Stimulated activated naive CD8-positive, alpha-beta T cell treated with anti-CD3 and anti-CD28 coated beads, Interleukin-15, amount 100 ng/mL, for 72 hours (primary cell): Measurements from ENCODE around the gene C19orf73.

Source experiments
- ATAC-seq: fragments of 150-1000 bp; cut with Tn5 transposase; 2 replicates; pipeline ENCODE4 v1.10.0; 2021; ENCODE audit warnings: mild to moderate bottlenecking, moderate library complexity
- DNase-seq, 2 donors: peaks; one replicate each; pipeline ENCODE4 v3.0.0; 2021 to 2022
- H3K27ac Mint-ChIP-seq, 2 donors: one replicate each; pipeline ENCODE4 v1.8.0; 2022; ENCODE audit warnings: mild to moderate bottlenecking in 2 of 2, mixed read lengths in 2 of 2, moderate library complexity in 2 of 2
- H3K27me3 Mint-ChIP-seq: one replicate; pipeline ENCODE4 v1.8.0; 2022; ENCODE audit warnings: mixed read lengths
- H3K4me1 Mint-ChIP-seq: one replicate; pipeline ENCODE4 v1.8.0; 2022; ENCODE audit warnings: mild to moderate bottlenecking, mixed read lengths
- H3K4me3 Mint-ChIP-seq, 2 donors: one replicate each; pipeline ENCODE4 v1.8.0; 2022; ENCODE audit warnings: mild to moderate bottlenecking in 2 of 2, mixed read lengths in 2 of 2, moderate library complexity in 1 of 2
- H3K9me3 Mint-ChIP-seq, 2 donors: one replicate each; pipeline ENCODE4 v1.8.0; 2022; ENCODE audit warnings: mixed read lengths in 2 of 2

Gene C19orf73, protein sequence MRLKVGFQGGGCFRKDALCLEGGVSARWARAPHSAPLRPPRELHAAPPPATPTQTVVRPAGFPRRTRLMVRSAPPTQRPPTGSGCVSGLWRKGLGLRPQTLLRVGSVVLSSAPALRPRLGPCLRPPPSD

DNA sequence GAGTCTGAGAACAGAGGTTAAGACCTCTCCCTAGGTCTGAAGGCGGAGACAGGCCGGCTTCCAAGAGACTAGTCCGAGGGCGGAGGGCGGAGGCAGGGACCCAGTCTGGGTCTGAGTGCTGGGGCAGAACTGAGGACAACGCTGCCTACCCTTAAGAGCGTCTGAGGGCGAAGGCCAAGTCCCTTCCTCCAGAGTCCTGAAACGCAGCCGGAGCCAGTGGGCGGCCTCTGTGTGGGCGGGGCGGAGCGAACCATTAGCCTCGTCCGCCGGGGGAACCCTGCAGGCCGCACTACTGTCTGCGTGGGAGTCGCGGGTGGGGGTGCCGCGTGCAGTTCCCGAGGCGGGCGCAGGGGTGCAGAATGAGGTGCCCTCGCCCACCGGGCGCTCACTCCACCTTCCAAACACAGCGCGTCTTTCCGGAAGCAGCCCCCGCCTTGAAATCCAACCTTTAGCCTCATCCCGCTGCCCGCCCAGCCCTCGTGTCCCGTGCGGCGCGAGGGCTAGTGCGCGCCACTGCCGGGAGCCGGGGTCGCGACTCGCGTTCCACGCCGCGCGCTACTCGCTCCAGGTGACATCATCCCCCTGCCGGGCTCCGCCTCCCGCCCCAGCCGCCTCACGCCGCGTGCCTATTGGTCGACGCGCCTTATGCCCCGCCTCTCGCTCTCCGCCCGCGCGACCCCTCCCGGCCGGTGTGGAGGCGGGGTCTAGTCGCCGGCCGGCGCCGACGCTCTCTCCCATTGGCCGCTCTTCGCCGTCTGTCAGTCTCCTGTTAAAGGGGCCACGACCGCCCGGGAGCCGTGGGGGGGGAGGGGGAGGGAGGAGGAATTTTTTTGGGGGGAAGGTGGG lies at the start of gene C19orf73:
Gene C19orf73 (minus strand): TSS at position 579 of the 846 bp plus-strand sequence. CDS start 121 bp downstream, at position 458.
- Mint-ChIP-seq H3K27me3 (peaks cover 18% of the 10 kb centered on the region), H3K4me1 (peaks cover 51% of the 10 kb centered on the region), H3K9me3 (no peaks in the 10 kb centered on the region), H3K4me3 (peak within 1 kb of the TSS; percentile 85 to 96), H3K27ac (peak within 1 kb of the TSS; percentile 87 to 97)
- DNase-seq (peak; percentile 97 to 98), ATAC-seq (peak; percentile 84)

DNA sequence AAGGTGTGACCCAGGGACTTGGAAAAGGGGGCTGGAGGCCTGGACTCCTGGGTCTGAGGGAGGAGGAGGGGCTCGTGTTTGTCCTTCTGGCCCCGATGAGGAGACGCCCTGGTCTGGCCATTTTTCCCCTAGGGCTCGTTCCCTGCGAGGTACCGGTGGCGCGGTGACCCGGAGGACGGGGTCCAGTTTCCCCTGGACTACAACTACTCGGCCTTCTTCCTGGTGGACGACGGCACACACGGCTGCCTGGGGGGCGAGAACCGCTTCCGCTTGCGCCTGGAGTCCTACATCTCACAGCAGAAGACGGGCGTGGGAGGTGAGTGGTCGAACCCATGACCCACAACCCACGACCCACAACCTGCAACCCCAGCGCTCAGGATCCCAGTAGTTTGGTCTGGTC lies 49.5 kb upstream of the C19orf73 start:
- Mint-ChIP-seq H3K27me3 (peaks cover 30% of the 10 kb centered on the region), H3K9me3 (no peaks in the 10 kb centered on the region), H3K27ac (no peak overlapping the region), H3K4me3 (no peak overlapping the region), H3K4me1 (no peaks in the 10 kb centered on the region)
- DNase-seq (no peak), ATAC-seq (no peak)

DNA sequence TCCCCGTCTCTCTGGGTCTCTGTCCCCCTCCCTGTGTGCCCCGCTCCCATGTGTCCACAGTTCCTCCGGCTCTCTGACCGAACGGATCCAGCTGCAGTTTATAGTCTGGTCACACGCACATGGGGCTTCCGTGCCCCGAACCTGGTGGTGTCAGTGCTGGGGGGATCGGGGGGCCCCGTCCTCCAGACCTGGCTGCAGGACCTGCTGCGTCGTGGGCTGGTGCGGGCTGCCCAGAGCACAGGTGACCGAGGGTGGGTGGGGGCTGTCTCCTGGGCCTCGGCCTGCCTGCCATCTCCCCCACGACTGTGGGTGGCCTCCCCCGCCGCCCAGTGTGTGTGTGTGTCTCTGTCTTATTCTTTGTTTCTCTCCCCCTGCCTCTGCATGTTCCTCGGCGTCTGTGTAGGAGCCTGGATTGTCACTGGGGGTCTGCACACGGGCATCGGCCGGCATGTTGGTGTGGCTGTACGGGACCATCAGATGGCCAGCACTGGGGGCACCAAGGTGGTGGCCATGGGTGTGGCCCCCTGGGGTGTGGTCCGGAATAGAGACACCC lies 49.0 kb upstream of the C19orf73 start:
- no peaks in the 10 kb centered on the region for H3K4me1 Mint-ChIP-seq
- ATAC-seq (no peak), DNase-seq (no peak)
- H3K9me3 Mint-ChIP-seq: no peaks in the 10 kb centered on the region
- H3K27me3 Mint-ChIP-seq: peaks cover 30% of the 10 kb centered on the region
- no peak overlapping the region for H3K4me3 Mint-ChIP-seq
- no peak overlapping the region for H3K27ac Mint-ChIP-seq

DNA sequence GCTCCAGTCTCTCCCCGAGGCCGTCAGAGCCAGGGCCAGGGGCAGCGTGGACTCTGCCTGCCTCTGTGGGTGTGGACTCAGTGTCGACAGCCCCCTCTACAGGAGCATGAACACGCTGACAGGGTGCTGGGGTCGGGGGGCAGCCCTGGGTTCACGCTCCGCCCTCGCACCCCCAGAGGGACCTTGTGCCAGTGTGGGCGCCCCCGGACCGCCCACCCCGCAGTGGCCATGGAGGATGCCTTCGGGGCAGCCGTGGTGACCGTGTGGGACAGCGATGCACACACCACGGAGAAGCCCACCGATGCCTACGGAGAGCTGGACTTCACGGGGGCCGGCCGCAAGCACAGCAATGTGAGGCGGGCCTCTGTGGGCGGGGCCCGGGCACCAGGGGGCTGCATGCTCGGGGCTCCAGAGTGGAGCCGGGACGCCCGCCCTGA lies 46.9 kb upstream of the C19orf73 start:
- Mint-ChIP-seq H3K27me3 (peaks cover 34% of the 10 kb centered on the region), H3K4me3 (no peak overlapping the region), H3K9me3 (no peaks in the 10 kb centered on the region), H3K27ac (no peak overlapping the region), H3K4me1 (no peaks in the 10 kb centered on the region)
- DNase-seq (no peak), ATAC-seq (peak; percentile 26)

DNA sequence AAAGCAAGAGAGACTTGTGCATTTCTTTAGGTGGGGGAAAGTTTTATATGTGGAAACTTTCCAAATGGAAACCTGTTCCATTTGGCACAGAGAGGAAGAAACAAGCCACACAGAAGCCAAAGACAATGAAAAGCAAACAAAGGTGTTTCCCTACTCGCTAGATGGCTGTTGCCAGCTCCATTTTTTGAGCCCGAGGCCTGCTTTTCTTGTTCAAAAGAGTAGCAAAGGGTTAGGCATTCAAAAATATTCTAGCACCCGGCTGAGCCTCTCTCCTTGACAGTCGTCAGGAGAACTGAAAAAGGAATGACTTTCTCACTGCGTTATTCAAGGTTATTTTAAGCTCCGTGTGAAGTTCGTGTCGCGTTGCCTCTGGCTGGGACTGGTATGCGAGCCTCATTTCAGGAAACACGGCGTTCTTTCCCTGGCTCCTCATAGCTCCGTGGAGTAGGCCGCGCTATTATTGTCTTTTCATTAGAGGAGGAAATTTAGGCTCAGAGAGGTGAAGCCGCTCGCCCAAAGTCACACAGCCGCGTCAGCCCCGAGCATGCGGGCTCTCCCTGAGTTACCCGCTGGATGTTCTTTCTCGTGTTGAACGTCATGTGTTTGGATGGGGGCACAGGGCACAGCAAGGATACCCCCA lies 46.3 kb upstream of the C19orf73 start:
- peaks cover 41% of the 10 kb centered on the region for H3K27me3 Mint-ChIP-seq
- H3K27ac Mint-ChIP-seq: no peak overlapping the region
- H3K9me3 Mint-ChIP-seq: no peaks in the 10 kb centered on the region
- DNase-seq: no peak
- ATAC-seq: no peak
- H3K4me3 Mint-ChIP-seq: no peak overlapping the region
- H3K4me1 Mint-ChIP-seq: no peaks in the 10 kb centered on the region

DNA sequence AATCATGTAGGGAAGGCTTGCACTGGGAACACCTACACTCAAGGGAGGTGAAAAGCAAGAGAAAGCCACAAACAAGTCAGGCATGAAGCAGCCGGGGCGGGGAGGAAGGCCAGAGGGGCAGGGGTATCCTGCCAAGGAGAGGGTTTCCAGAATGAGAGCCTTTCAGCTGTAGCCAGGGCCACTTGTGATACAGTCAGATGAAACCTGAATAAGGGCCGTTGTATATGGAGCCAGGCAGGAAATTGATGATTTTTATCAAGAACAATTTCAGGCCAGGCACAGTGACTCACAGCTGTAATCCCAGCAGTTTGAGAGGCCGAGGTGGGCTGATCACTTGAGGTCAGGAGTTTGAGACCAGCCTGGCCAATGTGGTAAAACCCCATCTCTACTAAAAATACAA lies 43.0 kb upstream of the C19orf73 start:
- H3K4me1 Mint-ChIP-seq: peaks cover 8% of the 10 kb centered on the region
- no peaks in the 10 kb centered on the region for H3K9me3 Mint-ChIP-seq
- ATAC-seq: no peak
- H3K27me3 Mint-ChIP-seq: peaks cover 58% of the 10 kb centered on the region
- no peak overlapping the region for H3K4me3 Mint-ChIP-seq
- no peak for DNase-seq
- no peak overlapping the region for H3K27ac Mint-ChIP-seq

DNA sequence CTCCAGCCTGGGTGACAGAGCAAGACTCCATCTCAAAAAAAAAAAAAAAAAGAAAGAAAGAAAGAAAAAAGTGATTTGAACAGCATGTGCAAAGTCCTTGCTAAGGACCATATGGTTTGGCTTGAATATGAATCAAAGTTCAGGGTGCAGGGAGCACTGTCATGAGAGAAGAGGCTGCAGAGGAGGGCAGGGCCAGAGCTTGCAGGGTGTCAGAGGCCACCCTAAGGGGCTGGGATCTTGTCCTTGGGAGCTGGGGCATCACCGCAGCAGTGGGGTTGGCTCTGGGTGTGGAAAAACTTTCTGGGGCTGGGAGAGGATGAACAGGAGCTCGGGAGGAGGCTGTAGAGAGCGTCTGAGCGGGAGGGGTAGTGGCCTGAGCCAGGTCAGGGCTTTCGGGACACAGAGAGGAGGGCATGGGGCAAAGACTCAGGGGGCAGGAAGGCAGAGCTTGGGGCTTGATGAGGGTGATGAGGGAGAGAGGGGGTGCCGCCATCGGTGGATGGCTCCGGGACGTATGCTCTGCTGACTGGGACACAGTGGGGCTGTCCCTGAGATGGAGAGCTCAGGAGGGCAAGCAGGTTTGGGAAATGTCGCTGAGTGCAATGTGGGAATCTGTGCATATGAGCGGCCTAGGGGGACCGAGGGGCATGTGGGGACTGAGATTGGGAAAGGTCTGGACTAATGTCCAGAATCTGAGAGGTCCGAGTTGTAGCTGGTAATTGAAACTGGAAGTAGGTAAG lies 41.7 kb upstream of the C19orf73 start:
- no peak overlapping the region for H3K4me3 Mint-ChIP-seq
- ATAC-seq: no peak
- H3K27me3 Mint-ChIP-seq: peaks cover 63% of the 10 kb centered on the region
- H3K27ac Mint-ChIP-seq: no peak overlapping the region
- no peaks in the 10 kb centered on the region for H3K9me3 Mint-ChIP-seq
- DNase-seq: no peak
- H3K4me1 Mint-ChIP-seq: peaks cover 8% of the 10 kb centered on the region

DNA sequence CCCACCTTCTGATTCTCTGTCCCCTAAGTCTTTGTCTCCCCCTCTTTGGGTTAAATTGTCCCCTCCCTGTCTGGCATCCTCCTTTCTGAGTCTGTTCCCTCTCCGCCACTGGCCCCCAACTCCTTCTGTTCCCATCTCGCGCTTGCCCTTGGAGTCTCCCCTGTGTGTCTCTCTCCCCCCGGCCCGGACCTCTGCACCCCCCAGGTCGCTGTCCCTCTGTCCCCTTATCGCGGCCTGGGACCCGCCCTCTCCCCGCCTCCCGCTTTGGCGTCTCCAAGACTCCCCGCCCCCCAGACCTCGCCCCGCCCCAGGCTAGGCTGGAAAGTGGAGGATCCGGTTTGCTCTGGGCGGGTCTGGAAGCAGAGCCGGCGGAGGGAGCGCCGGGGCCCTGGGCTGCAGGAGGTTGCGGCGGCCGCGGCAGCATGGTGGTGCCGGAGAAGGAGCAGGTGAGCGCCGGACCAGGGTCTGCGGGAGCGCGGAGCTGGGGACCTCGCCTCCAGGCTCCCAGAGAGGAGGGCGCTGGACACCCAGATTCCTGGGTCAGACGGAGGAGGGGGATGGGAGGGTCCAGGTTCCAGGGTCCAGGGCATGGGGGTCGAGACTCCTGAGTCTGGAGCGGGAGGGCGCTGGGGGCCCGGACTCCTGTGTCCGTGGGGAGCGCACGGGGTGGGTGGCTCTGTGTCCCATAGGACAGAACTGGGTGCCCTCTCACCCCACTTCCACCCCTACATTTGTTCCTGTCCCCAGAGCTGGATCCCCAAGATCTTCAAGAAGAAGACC lies 38.7 kb upstream of the C19orf73 start, which contains the start of gene TRPM4:
Gene TRPM4 (plus strand): TSS at position 348 of the 780 bp plus-strand sequence. CDS start 75 bp downstream, at position 423.
- ATAC-seq: peak; percentile 61
- Mint-ChIP-seq H3K27ac (no peak within 1 kb of the TSS), H3K4me1 (peaks cover 8% of the 10 kb centered on the region), H3K9me3 (peaks cover 0 to 13% of the 10 kb centered on the region in 2 donors), H3K27me3 (peaks cover 86% of the 10 kb centered on the region), H3K4me3 (peak within 1 kb of the TSS; percentile 59 to 64)
- DNase-seq: no peak

DNA sequence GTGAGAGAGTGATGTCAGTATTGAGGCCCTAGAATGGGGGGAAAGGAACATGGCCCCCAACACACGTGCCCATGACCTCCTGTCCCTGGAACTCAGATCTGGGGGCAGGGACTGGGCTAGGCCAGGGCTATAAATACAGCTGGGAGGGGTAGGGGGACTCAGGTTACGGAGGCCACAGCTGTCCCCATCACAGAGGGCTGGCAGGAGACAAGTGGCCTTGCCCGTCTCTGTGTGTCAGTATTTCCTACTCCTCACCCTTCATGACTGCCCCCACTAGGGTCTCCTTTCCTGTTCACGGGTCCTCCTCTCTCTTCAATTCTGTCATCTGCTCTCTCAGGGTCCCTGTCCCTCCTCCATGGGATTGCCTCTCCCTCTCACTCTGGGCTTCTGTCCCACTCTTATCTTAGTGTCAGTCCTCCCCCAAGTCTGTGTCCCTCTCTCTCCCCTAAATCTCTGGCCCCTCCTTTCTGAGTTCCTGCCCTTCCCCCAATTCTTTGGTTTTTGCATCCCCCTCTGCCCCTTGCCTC lies 36.9 kb upstream of the C19orf73 start:
- ATAC-seq: no peak
- Mint-ChIP-seq H3K4me3 (no peak overlapping the region), H3K9me3 (peaks cover 0 to 13% of the 10 kb centered on the region in 2 donors), H3K4me1 (peaks cover 19% of the 10 kb centered on the region), H3K27me3 (peaks cover 100% of the 10 kb centered on the region), H3K27ac (no peak overlapping the region)
- DNase-seq: no peak

DNA sequence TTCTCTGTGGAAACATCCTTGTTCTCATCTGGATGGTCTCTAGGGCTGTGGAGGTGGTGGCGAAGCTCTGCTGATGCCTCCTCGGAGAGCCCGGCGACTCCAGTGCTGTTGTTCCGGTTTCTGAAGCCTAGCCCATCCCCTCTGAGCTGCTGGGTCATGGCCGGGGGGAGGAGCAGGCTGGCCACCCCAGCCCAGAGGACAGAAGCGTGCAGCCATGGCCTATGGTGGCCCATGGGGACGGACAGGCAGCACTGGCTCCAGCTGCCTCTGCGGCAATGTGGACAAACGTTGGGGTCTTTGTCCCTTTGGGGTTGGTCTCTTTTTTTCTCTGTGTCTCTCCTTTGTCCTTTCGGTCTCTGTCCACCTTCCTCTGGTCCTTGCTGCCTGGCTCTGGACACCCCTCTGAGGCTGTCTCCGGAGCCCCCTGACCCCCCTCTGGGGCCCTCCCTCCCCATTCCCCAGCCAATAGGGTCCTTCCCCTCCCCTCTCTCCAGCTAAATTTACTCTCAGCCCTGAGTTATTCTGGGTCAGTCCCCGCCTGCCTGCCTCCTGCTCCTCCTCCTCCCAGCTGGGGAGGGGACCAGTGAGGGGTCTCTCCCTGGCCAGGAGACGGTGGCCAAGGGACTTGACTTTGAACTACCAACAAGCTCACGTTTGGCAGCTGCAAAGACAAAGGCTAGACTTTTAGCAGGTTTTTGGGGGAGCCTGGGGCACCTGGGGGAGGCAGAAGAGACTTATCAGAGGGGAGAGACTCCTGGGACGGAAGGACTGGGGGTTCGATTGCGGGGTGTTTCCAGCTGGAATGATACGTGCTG lies 36.3 kb upstream of the C19orf73 start, which contains the start of gene HRC:
Gene HRC (minus strand): TSS at position 392 of the 815 bp plus-strand sequence. CDS start 159 bp downstream, at position 233.
- no peak for DNase-seq
- no peak within 1 kb of the TSS for H3K27ac Mint-ChIP-seq
- peaks cover 0 to 13% of the 10 kb centered on the region in 2 donors for H3K9me3 Mint-ChIP-seq
- H3K4me1 Mint-ChIP-seq: peaks cover 24% of the 10 kb centered on the region
- peaks cover 100% of the 10 kb centered on the region for H3K27me3 Mint-ChIP-seq
- H3K4me3 Mint-ChIP-seq: no peak within 1 kb of the TSS
- ATAC-seq: no peak

DNA sequence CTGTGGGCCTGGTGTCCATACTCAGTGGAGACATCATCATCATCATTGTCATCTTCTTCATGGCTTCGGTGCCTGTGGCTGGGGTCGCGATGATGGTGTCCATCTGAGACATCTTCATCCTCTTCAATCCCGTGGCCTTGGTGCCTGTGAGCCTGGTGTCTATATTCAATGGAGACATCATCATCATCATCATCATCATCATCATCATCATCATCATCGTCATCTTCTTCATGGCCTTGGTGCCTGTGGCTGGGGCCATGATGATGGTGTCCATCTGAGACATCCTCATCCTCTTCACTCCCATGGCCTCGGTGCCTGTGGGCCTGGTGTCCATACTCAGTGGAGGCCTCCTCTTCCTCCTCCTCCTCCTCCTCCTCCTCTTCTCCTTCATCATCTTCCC lies 35.3 kb upstream of the C19orf73 start:
- peaks cover 100% of the 10 kb centered on the region for H3K27me3 Mint-ChIP-seq
- no peak overlapping the region for H3K4me3 Mint-ChIP-seq
- ATAC-seq: no peak

DNA sequence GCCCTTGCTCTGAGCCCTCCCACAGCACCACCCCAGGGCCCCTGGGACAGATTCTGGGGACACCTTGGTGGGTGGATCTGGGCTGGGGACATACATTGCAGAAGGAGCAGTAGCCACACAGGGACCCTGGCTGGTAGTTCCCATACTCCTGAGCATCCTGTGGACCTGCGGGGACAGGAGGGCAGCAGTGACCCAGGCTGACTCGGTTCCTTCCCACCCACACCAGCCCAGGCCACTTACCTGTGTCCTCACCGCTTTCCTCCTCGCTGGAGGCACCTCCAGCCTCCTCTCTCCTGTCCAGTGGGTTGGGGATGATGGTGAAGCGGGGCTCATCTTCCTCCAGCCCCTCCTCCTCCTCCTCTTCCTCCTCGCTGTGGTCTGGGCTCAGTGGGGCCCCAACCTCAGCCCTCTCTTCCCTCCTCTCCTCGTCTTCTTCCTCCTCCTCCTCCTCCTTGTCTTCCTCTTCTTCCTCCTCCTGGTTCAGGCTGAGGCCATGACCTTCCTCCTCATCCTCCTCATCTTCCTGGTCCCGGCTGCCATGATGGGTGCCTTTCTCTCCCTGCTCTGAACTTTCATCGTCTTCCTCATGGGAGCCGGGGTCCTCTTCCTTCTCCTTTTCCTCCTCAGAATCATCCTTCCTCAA lies 34.3 kb upstream of the C19orf73 start:
- ATAC-seq: no peak
- H3K4me3 Mint-ChIP-seq: no peak overlapping the region
- H3K27ac Mint-ChIP-seq: no peak overlapping the region
- no peak for DNase-seq
- H3K9me3 Mint-ChIP-seq: peaks cover 0 to 13% of the 10 kb centered on the region in 2 donors
- H3K4me1 Mint-ChIP-seq: peaks cover 39% of the 10 kb centered on the region
- H3K27me3 Mint-ChIP-seq: peaks cover 100% of the 10 kb centered on the region

More for the DNA sequence above, 35.3 kb upstream of the C19orf73 start:
- Mint-ChIP-seq H3K27ac (no peak overlapping the region), H3K4me1 (peaks cover 33% of the 10 kb centered on the region), H3K9me3 (peaks cover 0 to 13% of the 10 kb centered on the region in 2 donors)
- DNase-seq: no peak

DNA sequence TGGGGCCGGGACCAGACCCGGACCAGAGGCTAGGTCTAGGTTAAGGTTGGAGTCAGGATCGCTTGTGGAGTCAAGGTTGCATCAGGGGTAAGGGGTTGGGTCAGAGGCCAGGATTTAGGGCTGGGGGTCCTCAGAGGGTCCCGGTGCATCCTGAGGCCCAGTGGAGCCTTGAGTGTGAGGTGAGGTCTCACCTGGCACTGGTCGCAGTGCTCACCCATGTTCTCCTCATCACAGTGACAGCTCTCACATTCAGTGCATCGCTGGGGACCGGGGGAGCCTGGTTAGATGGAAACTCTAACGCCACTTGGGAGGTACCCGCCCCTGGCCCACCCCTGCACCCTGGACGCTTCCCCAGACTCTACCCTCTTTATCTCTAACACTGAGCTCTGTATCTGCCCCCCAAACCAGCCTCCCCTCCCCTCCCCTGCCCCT lies 33.2 kb upstream of the C19orf73 start:
- H3K4me1 Mint-ChIP-seq: peaks cover 37% of the 10 kb centered on the region
- H3K9me3 Mint-ChIP-seq: peaks cover 0 to 13% of the 10 kb centered on the region in 2 donors
- H3K27me3 Mint-ChIP-seq: peaks cover 100% of the 10 kb centered on the region
- DNase-seq: no peak
- no peak overlapping the region for H3K4me3 Mint-ChIP-seq
- no peak overlapping the region for H3K27ac Mint-ChIP-seq
- ATAC-seq: peak; percentile 9
